ENCODE results near the gene FITM1.

DNA sequence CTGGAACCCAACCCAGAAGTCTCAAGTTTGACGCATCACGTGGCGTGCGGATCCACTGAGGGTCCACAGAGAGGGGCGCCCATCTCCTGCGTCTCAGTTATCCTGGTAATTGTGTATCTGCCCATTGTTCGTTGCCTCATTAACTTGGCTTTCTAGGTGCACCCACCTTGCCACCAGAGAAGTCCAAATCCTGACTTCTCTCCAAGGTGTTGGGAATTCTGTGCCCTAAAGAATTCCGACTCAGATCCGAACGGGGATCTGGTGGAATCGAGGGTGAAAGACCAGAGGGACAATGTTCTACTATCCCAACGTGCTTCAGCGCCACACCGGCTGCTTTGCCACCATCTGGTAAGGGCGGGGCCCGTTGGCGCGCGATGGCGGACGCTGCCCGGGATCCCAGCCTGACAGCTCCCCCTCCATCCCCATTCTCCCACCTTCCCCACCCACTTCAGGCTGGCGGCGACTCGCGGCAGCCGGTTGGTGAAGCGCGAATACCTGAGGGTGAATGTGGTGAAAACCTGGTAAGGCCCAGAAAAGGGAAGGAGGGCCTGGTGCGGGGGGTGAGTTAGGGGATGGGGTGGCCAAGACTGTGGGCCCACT is 41.9 kb downstream of the FITM1 start:
- TF ChIP-seq POLR2AphosphoS5 (IDR thresholded peaks at IDR 0.05) (no peak), POLR2A (IDR thresholded peaks at IDR 0.05) (no peak), EP300 (IDR thresholded peaks at IDR 0.05) (no peak)
- TF ChIP-seq, protein P1, sequence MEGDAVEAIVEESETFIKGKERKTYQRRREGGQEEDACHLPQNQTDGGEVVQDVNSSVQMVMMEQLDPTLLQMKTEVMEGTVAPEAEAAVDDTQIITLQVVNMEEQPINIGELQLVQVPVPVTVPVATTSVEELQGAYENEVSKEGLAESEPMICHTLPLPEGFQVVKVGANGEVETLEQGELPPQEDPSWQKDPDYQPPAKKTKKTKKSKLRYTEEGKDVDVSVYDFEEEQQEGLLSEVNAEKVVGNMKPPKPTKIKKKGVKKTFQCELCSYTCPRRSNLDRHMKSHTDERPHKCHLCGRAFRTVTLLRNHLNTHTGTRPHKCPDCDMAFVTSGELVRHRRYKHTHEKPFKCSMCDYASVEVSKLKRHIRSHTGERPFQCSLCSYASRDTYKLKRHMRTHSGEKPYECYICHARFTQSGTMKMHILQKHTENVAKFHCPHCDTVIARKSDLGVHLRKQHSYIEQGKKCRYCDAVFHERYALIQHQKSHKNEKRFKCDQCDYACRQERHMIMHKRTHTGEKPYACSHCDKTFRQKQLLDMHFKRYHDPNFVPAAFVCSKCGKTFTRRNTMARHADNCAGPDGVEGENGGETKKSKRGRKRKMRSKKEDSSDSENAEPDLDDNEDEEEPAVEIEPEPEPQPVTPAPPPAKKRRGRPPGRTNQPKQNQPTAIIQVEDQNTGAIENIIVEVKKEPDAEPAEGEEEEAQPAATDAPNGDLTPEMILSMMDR (IDR thresholded peaks at IDR 0.05), result no peak
